VCaP (cell line): ENCODE results near the gene MARCOL.
A peak's percentile ranks its signal among the peaks of the same experiment; 100 is the strongest.

ENCODE experiments used
- H3K27ac ChIP-seq: fragments of 450-650 bp; 2 replicates; pipeline ENCODE4 v1.5.1; 2017
- CTCF ChIP-seq: fragments of 450-650 bp; conservative IDR thresholded peaks from 2 replicates; pipeline ENCODE4 v1.5.1; 2017; ENCODE audit warnings: mild to moderate bottlenecking, moderate library complexity

MARCOL gene

GRCh38 chr5:148229840-148230239, 8.5 kb upstream of the MARCOL start:
- H3K27ac ChIP-seq = no peak overlapping the region
- TF ChIP-seq CTCF = no peak

- no peak for TF ChIP-seq CTCF
- H3K27ac ChIP-seq = no peak overlapping the region
These were observed 8.1 kb upstream of the MARCOL start for GRCh38 chr5:148230240-148230639.

- no peak for TF ChIP-seq CTCF
- peak overlapping the region; percentile 19; the same call in 1 of the 2 replicates for H3K27ac ChIP-seq
These were observed 424 bp upstream of the MARCOL start for GRCh38 chr5:148237785-148238417.

- H3K27ac ChIP-seq = no peak overlapping the region
- no peak for TF ChIP-seq CTCF
These were observed 10.6 kb downstream of the MARCOL start for GRCh38 chr5:148248894-148249293.

DNA sequence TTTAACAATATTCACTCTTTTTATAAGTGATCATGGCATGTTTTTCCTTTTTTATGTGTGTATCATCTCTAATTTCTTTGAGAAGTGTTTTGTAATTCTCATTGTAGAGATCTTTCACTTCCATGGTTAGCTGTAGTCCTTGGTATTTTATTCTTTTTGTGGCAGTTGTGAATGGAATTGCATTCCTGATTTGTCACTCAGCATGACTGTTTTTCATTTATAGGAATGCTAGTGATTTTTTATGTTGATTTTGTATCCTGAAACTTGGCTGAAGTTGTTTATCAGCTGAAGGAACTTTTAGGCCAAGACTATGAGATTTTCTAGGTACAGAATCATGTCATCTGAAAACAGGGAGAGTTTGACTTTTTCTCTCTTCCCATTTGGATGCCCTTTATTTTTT, 17.1 kb downstream of the MARCOL start:
- no peak overlapping the region for H3K27ac ChIP-seq
- no peak for TF ChIP-seq CTCF

DNA sequence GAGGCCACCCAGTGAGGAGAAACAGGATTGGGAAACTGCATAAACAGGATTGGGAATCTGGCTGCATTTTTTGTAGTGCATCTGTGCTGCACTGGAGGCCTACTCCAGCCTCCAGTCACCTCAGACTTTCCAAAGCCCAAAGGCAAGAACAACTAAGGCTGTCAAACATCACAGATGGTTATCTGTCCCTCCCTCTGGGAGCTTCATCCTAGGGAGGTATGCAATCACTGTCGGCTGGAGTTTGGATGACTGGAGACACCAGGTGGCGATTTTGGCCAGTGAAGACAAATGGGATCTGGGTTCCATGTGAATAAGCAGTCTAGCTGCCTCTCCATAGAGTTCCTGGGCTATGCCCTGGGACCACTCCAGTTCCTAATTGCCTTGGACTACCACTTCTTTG, 21.0 kb downstream of the MARCOL start:
- no peak overlapping the region for H3K27ac ChIP-seq
- TF ChIP-seq CTCF = no peak

DNA sequence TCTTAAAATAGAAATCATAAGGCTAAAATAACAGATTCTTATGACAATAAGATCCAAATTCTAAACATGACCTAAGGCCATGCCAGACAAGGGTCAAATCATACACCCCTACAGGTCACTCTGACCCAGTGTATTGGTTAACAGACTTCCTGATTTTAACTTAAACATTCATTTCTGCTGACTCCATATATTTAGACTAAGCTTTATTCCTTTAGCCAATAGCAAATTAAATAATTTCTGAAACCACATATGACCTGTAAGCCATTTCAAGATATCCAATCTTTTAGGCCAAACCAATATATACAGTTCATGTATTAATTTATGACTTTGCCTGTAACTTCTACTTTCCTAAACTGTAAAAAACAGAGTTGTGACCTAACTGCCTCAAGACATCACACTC, 22.9 kb downstream of the MARCOL start:
- TF ChIP-seq CTCF = no peak
- H3K27ac ChIP-seq = no peak overlapping the region
